Right atrium auricular region (tissue), 2 donors: ENCODE measurements around the gene ZNF286A. TPM values are rescaled to one million over a fixed set of nuclear protein-coding genes. Genes with fewer than 3 reads are reported as not detected.

Experiments used
- DNase-seq: peaks from one replicate; pipeline ENCODE4 v3.0.0-alpha.2; 2019; ENCODE audit warnings: low spot score
- H3K27ac ChIP-seq, 2 donors: fragments of 200-600 bp; sonication (generic); 1 replicate in 1 of 2; 2 replicates in 1 of 2; pipeline ENCODE4 v1.5.1; 2016 to 2019
- H3K27me3 ChIP-seq, 2 donors: fragments of 200-600 bp; sonication (generic); one replicate each; pipeline versions ENCODE4 v1.5.1 to v1.6.0; 2017 to 2019
- H3K36me3 ChIP-seq: fragments of 200-600 bp; sonication (generic); one replicate; pipeline ENCODE4 v1.5.1; 2016
- H3K4me1 ChIP-seq, 2 donors: fragments of 200-600 bp; sonication (generic); one replicate each; pipeline versions ENCODE4 v1.5.1 to v1.6.0; 2017 to 2019
- H3K4me3 ChIP-seq, 2 donors: fragments of 200-600 bp; sonication (generic); 1 replicate in 1 of 2; 2 replicates in 1 of 2; pipeline ENCODE4 v1.5.1; 2017 to 2019; ENCODE audit warnings: mild to moderate bottlenecking in 1 of 2, moderate library complexity in 1 of 2
- H3K9me3 ChIP-seq, 2 donors: fragments of 200-600 bp; sonication (generic); one replicate each; pipeline ENCODE4 v1.5.1; 2019
- total RNA-seq, 2 donors: library from RNA; depleted of rRNA; stranded (reverse); fragments of >200 nt; gene quantifications; one replicate each; pipeline ENCODE4 v1.1.0, GENCODE V29; 2016
- TF ChIP-seq, protein P1 (sequence below), 2 donors: fragments of 200-600 bp; sonication (generic); IDR thresholded peaks; one replicate each; pipeline ENCODE4 v1.5.1; 2019; ENCODE audit warnings: antibody characterized with exemption in 2 of 2

The ZNF286A gene
- total RNA-seq, 2 donors from 2014 or later, result 20.1 to 26.1 TPM

- no peaks in the 10 kb centered on the region for H3K36me3 ChIP-seq
- no peak overlapping the region for H3K27ac ChIP-seq
- H3K4me3 ChIP-seq, result no peak overlapping the region
- TF ChIP-seq, protein P1, sequence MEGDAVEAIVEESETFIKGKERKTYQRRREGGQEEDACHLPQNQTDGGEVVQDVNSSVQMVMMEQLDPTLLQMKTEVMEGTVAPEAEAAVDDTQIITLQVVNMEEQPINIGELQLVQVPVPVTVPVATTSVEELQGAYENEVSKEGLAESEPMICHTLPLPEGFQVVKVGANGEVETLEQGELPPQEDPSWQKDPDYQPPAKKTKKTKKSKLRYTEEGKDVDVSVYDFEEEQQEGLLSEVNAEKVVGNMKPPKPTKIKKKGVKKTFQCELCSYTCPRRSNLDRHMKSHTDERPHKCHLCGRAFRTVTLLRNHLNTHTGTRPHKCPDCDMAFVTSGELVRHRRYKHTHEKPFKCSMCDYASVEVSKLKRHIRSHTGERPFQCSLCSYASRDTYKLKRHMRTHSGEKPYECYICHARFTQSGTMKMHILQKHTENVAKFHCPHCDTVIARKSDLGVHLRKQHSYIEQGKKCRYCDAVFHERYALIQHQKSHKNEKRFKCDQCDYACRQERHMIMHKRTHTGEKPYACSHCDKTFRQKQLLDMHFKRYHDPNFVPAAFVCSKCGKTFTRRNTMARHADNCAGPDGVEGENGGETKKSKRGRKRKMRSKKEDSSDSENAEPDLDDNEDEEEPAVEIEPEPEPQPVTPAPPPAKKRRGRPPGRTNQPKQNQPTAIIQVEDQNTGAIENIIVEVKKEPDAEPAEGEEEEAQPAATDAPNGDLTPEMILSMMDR (IDR thresholded peaks at IDR 0.05), result no peak
- no peak for DNase-seq
- no peaks in the 10 kb centered on the region for H3K4me1 ChIP-seq
- H3K27me3 ChIP-seq, result no peaks in the 10 kb centered on the region
- H3K9me3 ChIP-seq, result no peaks in the 10 kb centered on the region
Measured at GRCh38 chr17:15740570-15741120, 41.1 kb downstream of the ZNF286A start.

DNA sequence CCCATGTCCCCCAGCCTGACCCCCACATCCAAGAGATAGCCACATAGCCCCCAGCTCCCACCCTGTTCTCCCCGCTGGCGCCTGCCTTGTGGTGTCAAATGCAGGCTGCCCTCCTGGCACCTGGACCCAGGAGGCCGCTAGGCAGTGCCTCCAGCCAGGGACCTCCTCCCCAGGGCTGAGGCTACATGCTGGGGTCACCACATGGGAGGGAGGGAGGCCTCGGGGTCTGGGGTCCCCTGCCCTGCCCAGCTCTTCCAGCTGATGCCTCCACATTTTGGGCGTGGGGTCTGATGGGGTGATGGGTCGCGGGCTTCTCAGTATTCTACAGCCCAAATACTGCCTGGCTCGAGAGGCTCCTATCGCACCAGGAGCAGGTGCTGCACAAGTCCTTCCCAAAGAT, 42.1 kb downstream of the ZNF286A start:
- TF ChIP-seq, protein P1 (IDR thresholded peaks at IDR 0.05), result no peak
- Histone ChIP-seq H3K27ac (no peak overlapping the region), H3K9me3 (no peaks in the 10 kb centered on the region)

GRCh38 chr17:15742051-15742795, 42.7 kb downstream of the ZNF286A start:
- Histone ChIP-seq H3K27ac (no peak overlapping the region), H3K4me1 (no peaks in the 10 kb centered on the region), H3K4me3 (no peak overlapping the region), H3K9me3 (no peaks in the 10 kb centered on the region), H3K27me3 (no peaks in the 10 kb centered on the region), H3K36me3 (no peaks in the 10 kb centered on the region)
- TF ChIP-seq, protein P1 (IDR thresholded peaks at IDR 0.05), result no peak
- DNase-seq, result no peak

More for the DNA sequence above, 42.1 kb downstream of the ZNF286A start:
- Histone ChIP-seq H3K36me3 (no peaks in the 10 kb centered on the region), H3K27me3 (no peaks in the 10 kb centered on the region), H3K4me1 (no peaks in the 10 kb centered on the region), H3K4me3 (no peak overlapping the region)
- no peak for DNase-seq

GRCh38 chr17:15742921-15743320, 43.4 kb downstream of the ZNF286A start:
- no peaks in the 10 kb centered on the region for H3K36me3 ChIP-seq
- no peak for DNase-seq
- no peaks in the 10 kb centered on the region for H3K4me1 ChIP-seq
- no peaks in the 10 kb centered on the region for H3K9me3 ChIP-seq
- no peak overlapping the region for H3K4me3 ChIP-seq
- no peaks in the 10 kb centered on the region for H3K27me3 ChIP-seq
- no peak overlapping the region for H3K27ac ChIP-seq
- TF ChIP-seq, protein P1 (IDR thresholded peaks at IDR 0.05), result no peak

- no peak for DNase-seq
- Histone ChIP-seq H3K27me3 (no peaks in the 10 kb centered on the region), H3K9me3 (no peaks in the 10 kb centered on the region), H3K4me1 (no peaks in the 10 kb centered on the region), H3K36me3 (no peaks in the 10 kb centered on the region), H3K27ac (no peak overlapping the region), H3K4me3 (no peak overlapping the region)
- TF ChIP-seq, protein P1 (IDR thresholded peaks at IDR 0.05), result no peak
Measured at GRCh38 chr17:15744074-15744676, 44.6 kb downstream of the ZNF286A start.
